Endometrial microvascular endothelial cells (primary cell): ENCODE data around the gene CYSRT1. TPM values are rescaled to one million over a fixed set of nuclear protein-coding genes. Genes with fewer than 3 reads are reported as not detected.

Source experiments
- total RNA-seq: library from RNA; depleted of rRNA; stranded (reverse); fragments of >200 nt; gene quantifications from one replicate; pipeline ENCODE4 v1.2.3, GENCODE V29; 2015; ENCODE audit errors: inconsistent ontology term

The CYSRT1 gene
- total RNA-seq, 1 donor from 2014 or later, result not detected

Other genes with a start within 250 kb of the CYSRT1 start
- not detected for gene PTGDS, start 247.7 kb upstream of the CYSRT1 start, total RNA-seq
- gene LCNL1, start 242.2 kb upstream of the CYSRT1 start, total RNA-seq, result not detected
- gene PAXX, start 232.8 kb upstream of the CYSRT1 start, total RNA-seq, result 49.0 TPM
- 4.8 TPM for gene CLIC3, start 228.6 kb upstream of the CYSRT1 start, total RNA-seq
- gene ABCA2, start 196.9 kb upstream of the CYSRT1 start, total RNA-seq, result 4.0 TPM
- gene FUT7, start 193.1 kb upstream of the CYSRT1 start, total RNA-seq, result not detected
- gene NPDC1, start 179.0 kb upstream of the CYSRT1 start, total RNA-seq, result 65.7 TPM
- not detected for gene ENTPD2, start 171.1 kb upstream of the CYSRT1 start, total RNA-seq
- gene SAPCD2, start 154.6 kb upstream of the CYSRT1 start, total RNA-seq, result 38.5 TPM
- 13.8 TPM for gene UAP1L1, start 147.7 kb upstream of the CYSRT1 start, total RNA-seq
- 106 TPM for gene MAN1B1, start 138.2 kb upstream of the CYSRT1 start, total RNA-seq
- 99.2 TPM for gene DPP7, start 110.4 kb upstream of the CYSRT1 start, total RNA-seq
- not detected for gene GRIN1, start 86.0 kb upstream of the CYSRT1 start, total RNA-seq
- not detected for gene LRRC26, start 55.1 kb upstream of the CYSRT1 start, total RNA-seq
- gene TMEM210, start 53.1 kb upstream of the CYSRT1 start, total RNA-seq, result not detected
- gene ANAPC2, start 36.6 kb upstream of the CYSRT1 start, total RNA-seq, result 14.9 TPM
- 117 TPM for gene SSNA1, start 36.5 kb upstream of the CYSRT1 start, total RNA-seq
- 8.8 TPM for gene TPRN, start 24.4 kb upstream of the CYSRT1 start, total RNA-seq
- gene TMEM203, start 19.5 kb upstream of the CYSRT1 start, total RNA-seq, result 28.1 TPM
- gene NDOR1, start 19.5 kb upstream of the CYSRT1 start, total RNA-seq, result 19.6 TPM
- gene RNF208, start 2.9 kb upstream of the CYSRT1 start, total RNA-seq, result not detected
- gene RNF224, start 2.3 kb downstream of the CYSRT1 start, total RNA-seq, result not detected
- gene SLC34A3, start 5.7 kb downstream of the CYSRT1 start, total RNA-seq, result not detected
- 1,061 TPM for gene TUBB4B, start 16.1 kb downstream of the CYSRT1 start, total RNA-seq
- not detected for gene STPG3, start 26.1 kb downstream of the CYSRT1 start, total RNA-seq
- 72.0 TPM for gene NELFB, start 30.2 kb downstream of the CYSRT1 start, total RNA-seq
- gene TOR4A, start 52.6 kb downstream of the CYSRT1 start, total RNA-seq, result 53.1 TPM
- 16.1 TPM for gene NRARP, start 77.1 kb downstream of the CYSRT1 start, total RNA-seq
- gene EXD3, start 198.0 kb downstream of the CYSRT1 start, total RNA-seq, result 4.0 TPM
- 0.74 TPM for gene NOXA1, start 198.2 kb downstream of the CYSRT1 start, total RNA-seq
- not detected for gene ENTPD8, start 216.2 kb downstream of the CYSRT1 start, total RNA-seq
- 43.8 TPM for gene NSMF, start 234.2 kb downstream of the CYSRT1 start, total RNA-seq